H9 (cell line): ENCODE measurements around the gene PAPOLG. TPM values are rescaled to one million over a fixed set of nuclear protein-coding genes. Genes with fewer than 3 reads are reported as not detected.

ENCODE experiments used
- DNase-seq: peaks from one replicate; pipeline ENCODE4 v3.0.0-alpha.2; 2017
- H2AFZ ChIP-seq: one replicate; pipeline ENCODE4 v1.6.1; 2013; ENCODE audit warnings: mild to moderate bottlenecking, low read length, control low read depth, moderate library complexity
- H2AK5ac ChIP-seq: 2 replicates; pipeline ENCODE4 v1.6.1; 2013; ENCODE audit warnings: low read length, control low read depth, mixed read lengths; ENCODE audit not compliant: insufficient read length
- H2BK120ac ChIP-seq: one replicate; pipeline ENCODE4 v1.6.1; 2013; ENCODE audit warnings: low read depth, mild to moderate bottlenecking, low read length, control low read depth, inconsistent platforms; ENCODE audit not compliant: poor library complexity, severe bottlenecking
- H2BK12ac ChIP-seq: 2 replicates; pipeline ENCODE4 v1.6.1; 2013; ENCODE audit warnings: low read length, control low read depth, mixed read lengths, low read depth; ENCODE audit not compliant: insufficient read length
- H2BK15ac ChIP-seq: 2 replicates; pipeline ENCODE4 v1.6.1; 2013; ENCODE audit warnings: low read depth, low read length, control low read depth
- H2BK20ac ChIP-seq: one replicate; pipeline ENCODE4 v1.6.1; 2013; ENCODE audit warnings: low read depth, mild to moderate bottlenecking, low read length, control low read depth, inconsistent platforms; ENCODE audit not compliant: poor library complexity, severe bottlenecking
- H2BK5ac ChIP-seq: 2 replicates; pipeline ENCODE4 v1.6.1; 2013; ENCODE audit warnings: low read length, control low read depth, mixed read lengths; ENCODE audit not compliant: insufficient read length
- H3K14ac ChIP-seq: 2 replicates; pipeline ENCODE4 v1.6.1; 2013; ENCODE audit warnings: low read length, control low read depth; ENCODE audit not compliant: insufficient read depth
- H3K18ac ChIP-seq: 2 replicates; pipeline ENCODE4 v1.6.1; 2013; ENCODE audit warnings: low read depth, mild to moderate bottlenecking, mixed read lengths, low read length, control low read depth; ENCODE audit not compliant: insufficient read length
- H3K23ac ChIP-seq: 2 replicates; pipeline ENCODE4 v1.6.1; 2013; ENCODE audit warnings: low read length, control low read depth, mixed read lengths, low read depth; ENCODE audit not compliant: insufficient read length
- H3K23me2 ChIP-seq: 2 replicates; pipeline ENCODE4 v1.6.1; 2013; ENCODE audit warnings: low read depth, mild to moderate bottlenecking, mixed read lengths, low read length, control low read depth; ENCODE audit not compliant: insufficient read length, poor library complexity, severe bottlenecking
- H3K27ac ChIP-seq: 2 replicates; pipeline ENCODE4 v1.5.1; 2013; ENCODE audit warnings: low read length, control low read depth, mixed read lengths, low read depth; ENCODE audit not compliant: insufficient read length
- H3K27me3 ChIP-seq: 2 replicates; pipeline ENCODE4 v1.6.1; 2013; ENCODE audit warnings: low read length, control low read depth, inconsistent platforms; ENCODE audit not compliant: insufficient read depth
- H3K4ac ChIP-seq: 2 replicates; pipeline ENCODE4 v1.6.1; 2013; ENCODE audit warnings: low read depth, mild to moderate bottlenecking, control low read depth, inconsistent platforms, low read length, moderate library complexity
- H3K4me1 ChIP-seq: 2 replicates; pipeline ENCODE4 v1.6.1; 2013; ENCODE audit warnings: low read length, control low read depth, inconsistent platforms; ENCODE audit not compliant: insufficient read depth
- H3K4me2 ChIP-seq: 2 replicates; pipeline ENCODE4 v1.6.1; 2013; ENCODE audit warnings: low read length, control low read depth, mixed read lengths; ENCODE audit not compliant: insufficient read length, insufficient read depth
- H3K56ac ChIP-seq: 2 replicates; pipeline ENCODE4 v1.6.1; 2013; ENCODE audit warnings: low read depth, mild to moderate bottlenecking, mixed read lengths, low read length, control low read depth; ENCODE audit not compliant: insufficient read length
- H3K79me1 ChIP-seq: 2 replicates; pipeline ENCODE4 v1.6.1; 2013; ENCODE audit warnings: low read depth, mild to moderate bottlenecking, moderate library complexity, low read length, control low read depth, inconsistent platforms; ENCODE audit not compliant: insufficient read depth, poor library complexity, severe bottlenecking
- H3K79me2 ChIP-seq: 2 replicates; pipeline ENCODE4 v1.6.1; 2013; ENCODE audit warnings: low read length, control low read depth, inconsistent platforms; ENCODE audit not compliant: insufficient read depth
- H3K9ac ChIP-seq: 2 replicates; pipeline ENCODE4 v1.6.1; 2013; ENCODE audit warnings: low read length, control low read depth, mixed read lengths; ENCODE audit not compliant: insufficient read length; ENCODE audit errors: extremely low read depth
- H3K9me3 ChIP-seq: one replicate; pipeline ENCODE4 v1.6.1; 2013; ENCODE audit warnings: low read depth, low read length, inconsistent platforms; ENCODE audit not compliant: control insufficient read depth
- H3T11ph ChIP-seq: one replicate; pipeline ENCODE4 v1.6.1; 2013; ENCODE audit warnings: mild to moderate bottlenecking, low read length, control low read depth, inconsistent platforms
- H4K20me1 ChIP-seq: one replicate; pipeline ENCODE4 v1.6.1; 2013; ENCODE audit not compliant: control insufficient read depth, insufficient read length, insufficient read depth
- H4K5ac ChIP-seq: 2 replicates; pipeline ENCODE4 v1.6.1; 2013; ENCODE audit warnings: low read depth, mild to moderate bottlenecking, mixed read lengths, low read length, control low read depth; ENCODE audit not compliant: insufficient read length
- H4K8ac ChIP-seq: replicated peaks from 2 replicates; pipeline ENCODE4 v1.6.1; 2013; ENCODE audit warnings: low read length, control low read depth, mixed read lengths, low read depth; ENCODE audit not compliant: insufficient read length
- H4K91ac ChIP-seq: 2 replicates; pipeline ENCODE4 v1.6.1; 2013; ENCODE audit warnings: low read depth, mild to moderate bottlenecking, moderate library complexity, mixed read lengths, low read length, control low read depth; ENCODE audit not compliant: insufficient read length
- H3K27ac Mint-ChIP-seq, 3 experiments: 2 replicates in 2 of 3; 3 replicates in 1 of 3; pipeline ENCODE4 v1.8.0; 2020 to 2021; ENCODE audit warnings: mixed read lengths in 3 of 3, mild to moderate bottlenecking in 1 of 3, moderate library complexity in 1 of 3
- H3K27me3 Mint-ChIP-seq: 2 replicates; pipeline ENCODE4 v1.8.0; 2021; ENCODE audit warnings: low read depth, mild to moderate bottlenecking, moderate library complexity, mixed read lengths
- H3K36me3 Mint-ChIP-seq, 3 experiments: 2 replicates in 2 of 3; 3 replicates in 1 of 3; pipeline ENCODE4 v1.8.0; 2020 to 2021; ENCODE audit warnings: low read depth in 3 of 3, mixed read lengths in 3 of 3; ENCODE audit not compliant: insufficient read depth in 1 of 3
- H3K4me1 Mint-ChIP-seq, 2 experiments: 2 replicates each; pipeline ENCODE4 v1.8.0; 2020; ENCODE audit warnings: mixed read lengths in 2 of 2
- H3K4me3 Mint-ChIP-seq, 2 experiments: 2 replicates in 1 of 2; 3 replicates in 1 of 2; pipeline ENCODE4 v1.8.0; 2020 to 2021; ENCODE audit warnings: mild to moderate bottlenecking in 2 of 2, mixed read lengths in 2 of 2, moderate library complexity in 1 of 2
- H3K9me3 Mint-ChIP-seq, 2 experiments: 2 replicates in 1 of 2; 3 replicates in 1 of 2; pipeline ENCODE4 v1.8.0; 2020; ENCODE audit warnings: mild to moderate bottlenecking in 2 of 2, mixed read lengths in 2 of 2, moderate library complexity in 1 of 2
- WGBS: extraction: QIAGEN DNeasy Blood & Tissue Kit; methylation state at CpG from one replicate; pipeline ENCODE4 v1.1.7; 2013; ENCODE audit warnings: missing lambda C conversion rate, low lambda C conversion rate, mixed read lengths; ENCODE audit not compliant: insufficient read length; ENCODE audit errors: extremely low coverage; 5-methylcytosine and 5-hydroxymethylcytosine counted together
- total RNA-seq: library from RNA; stranded (reverse); gene quantifications from 2 replicates; pipeline ENCODE4 v1.2.1, GENCODE V29; 2021
- TF ChIP-seq, protein P1 (sequence below): fragments of 200-600 bp; sonication (generic); conservative IDR thresholded peaks from 3 replicates; pipeline ENCODE4 v1.8.0; 2021; ENCODE audit warnings: antibody characterized with exemption, mild to moderate bottlenecking

The PAPOLG gene
- total RNA-seq, 1 experiment from 2014 or later, result 19.2 TPM

DNA sequence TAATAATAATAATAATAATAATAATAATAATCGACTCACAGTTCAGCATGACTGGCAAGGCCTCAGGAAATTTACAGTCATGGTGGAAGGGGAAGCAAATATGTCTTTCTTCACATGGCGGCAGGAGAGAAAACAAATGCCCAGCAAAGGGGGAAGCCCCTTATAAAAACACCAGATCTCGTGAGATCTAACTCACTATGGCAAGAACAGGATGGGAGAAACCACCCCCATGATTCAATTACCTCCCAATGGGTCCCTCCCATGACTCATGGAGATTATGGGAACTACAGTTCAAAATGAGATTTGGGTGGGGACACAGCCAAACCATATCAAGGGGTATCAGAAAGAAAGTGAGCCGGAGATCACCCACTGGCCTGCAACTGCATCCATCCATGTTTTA, 40.5 kb upstream of the PAPOLG start:
- Histone ChIP-seq H3K9me3 (no peaks in the 10 kb centered on the region), H2AK5ac (no peak overlapping the region), H2BK15ac (no peak overlapping the region), H3K27me3 (no peaks in the 10 kb centered on the region), H3K14ac (no peak overlapping the region), H3K9ac (no peak overlapping the region), H2BK120ac (no peak overlapping the region), H4K8ac (no peak overlapping the region), H2BK20ac (no peak overlapping the region), H3K4ac (no peak overlapping the region), H3K79me1 (no peaks in the 10 kb centered on the region), H2BK5ac (no peak overlapping the region), H3K18ac (no peak overlapping the region), H2BK12ac (no peak overlapping the region), H4K5ac (no peak overlapping the region), H3K79me2 (no peaks in the 10 kb centered on the region), H3K4me1 (no peaks in the 10 kb centered on the region), H4K91ac (no peak overlapping the region), H2AFZ (no peak overlapping the region), H3K56ac (no peak overlapping the region), H3K4me2 (no peak overlapping the region), H3K27ac (no peak overlapping the region), H3K23ac (no peak overlapping the region), H4K20me1 (no peaks in the 10 kb centered on the region), H3K23me2 (no peaks in the 10 kb centered on the region), H3T11ph (no peak overlapping the region)
- no peaks in the 10 kb centered on the region for H3K27me3 Mint-ChIP-seq
- H3K4me3 Mint-ChIP-seq, result no peak overlapping the region
- DNase-seq, result no peak
- no peaks in the 10 kb centered on the region for H3K4me1 Mint-ChIP-seq
- H3K27ac Mint-ChIP-seq, result no peak overlapping the region
- no peaks in the 10 kb centered on the region for H3K36me3 Mint-ChIP-seq
- no peaks in the 10 kb centered on the region; a peak in 1 of 5 replicates for H3K9me3 Mint-ChIP-seq
- TF ChIP-seq, protein P1, sequence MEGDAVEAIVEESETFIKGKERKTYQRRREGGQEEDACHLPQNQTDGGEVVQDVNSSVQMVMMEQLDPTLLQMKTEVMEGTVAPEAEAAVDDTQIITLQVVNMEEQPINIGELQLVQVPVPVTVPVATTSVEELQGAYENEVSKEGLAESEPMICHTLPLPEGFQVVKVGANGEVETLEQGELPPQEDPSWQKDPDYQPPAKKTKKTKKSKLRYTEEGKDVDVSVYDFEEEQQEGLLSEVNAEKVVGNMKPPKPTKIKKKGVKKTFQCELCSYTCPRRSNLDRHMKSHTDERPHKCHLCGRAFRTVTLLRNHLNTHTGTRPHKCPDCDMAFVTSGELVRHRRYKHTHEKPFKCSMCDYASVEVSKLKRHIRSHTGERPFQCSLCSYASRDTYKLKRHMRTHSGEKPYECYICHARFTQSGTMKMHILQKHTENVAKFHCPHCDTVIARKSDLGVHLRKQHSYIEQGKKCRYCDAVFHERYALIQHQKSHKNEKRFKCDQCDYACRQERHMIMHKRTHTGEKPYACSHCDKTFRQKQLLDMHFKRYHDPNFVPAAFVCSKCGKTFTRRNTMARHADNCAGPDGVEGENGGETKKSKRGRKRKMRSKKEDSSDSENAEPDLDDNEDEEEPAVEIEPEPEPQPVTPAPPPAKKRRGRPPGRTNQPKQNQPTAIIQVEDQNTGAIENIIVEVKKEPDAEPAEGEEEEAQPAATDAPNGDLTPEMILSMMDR, result no peak
- WGBS, result no CpG with 5 or more reads among the region's 4 CpGs
